ENCODE measurements around the gene PFKM.

DNA sequence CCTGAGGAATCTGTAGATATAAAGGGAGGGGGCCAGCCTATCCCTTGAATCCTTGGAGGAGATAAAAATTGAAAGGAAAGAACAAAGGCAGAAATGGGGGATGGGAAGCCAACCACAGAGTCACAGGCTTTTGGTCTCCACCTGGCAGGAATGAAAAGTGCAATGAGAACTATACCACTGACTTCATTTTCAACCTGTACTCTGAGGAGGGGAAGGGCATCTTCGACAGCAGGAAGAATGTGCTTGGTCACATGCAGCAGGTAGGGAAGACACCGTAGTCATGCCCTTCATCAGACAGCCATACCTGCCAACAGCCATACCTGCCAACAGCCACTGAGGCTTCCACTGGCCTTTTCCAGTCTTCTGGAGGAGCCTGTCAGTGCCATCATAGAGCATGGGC is 24.7 kb downstream of the PFKM start:
- TF ChIP-seq, protein P1, sequence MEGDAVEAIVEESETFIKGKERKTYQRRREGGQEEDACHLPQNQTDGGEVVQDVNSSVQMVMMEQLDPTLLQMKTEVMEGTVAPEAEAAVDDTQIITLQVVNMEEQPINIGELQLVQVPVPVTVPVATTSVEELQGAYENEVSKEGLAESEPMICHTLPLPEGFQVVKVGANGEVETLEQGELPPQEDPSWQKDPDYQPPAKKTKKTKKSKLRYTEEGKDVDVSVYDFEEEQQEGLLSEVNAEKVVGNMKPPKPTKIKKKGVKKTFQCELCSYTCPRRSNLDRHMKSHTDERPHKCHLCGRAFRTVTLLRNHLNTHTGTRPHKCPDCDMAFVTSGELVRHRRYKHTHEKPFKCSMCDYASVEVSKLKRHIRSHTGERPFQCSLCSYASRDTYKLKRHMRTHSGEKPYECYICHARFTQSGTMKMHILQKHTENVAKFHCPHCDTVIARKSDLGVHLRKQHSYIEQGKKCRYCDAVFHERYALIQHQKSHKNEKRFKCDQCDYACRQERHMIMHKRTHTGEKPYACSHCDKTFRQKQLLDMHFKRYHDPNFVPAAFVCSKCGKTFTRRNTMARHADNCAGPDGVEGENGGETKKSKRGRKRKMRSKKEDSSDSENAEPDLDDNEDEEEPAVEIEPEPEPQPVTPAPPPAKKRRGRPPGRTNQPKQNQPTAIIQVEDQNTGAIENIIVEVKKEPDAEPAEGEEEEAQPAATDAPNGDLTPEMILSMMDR (IDR thresholded peaks at IDR 0.05; ENCODE audit: low read length): no peak
- TF ChIP-seq EZH2 (optimal IDR thresholded peaks at IDR 0.05; ENCODE audit: low read depth, low read length) (no peak), EZH2phosphoT487 (IDR thresholded peaks at IDR 0.05; ENCODE audit: low read length) (no peak)
